ENCODE data around the gene CAMTA1. TPM values are rescaled to one million over a fixed set of nuclear protein-coding genes. Genes with fewer than 3 reads are reported as not detected.
A peak's percentile ranks its signal among the peaks of the same experiment; 100 is the strongest.

CAMTA1 gene
- total RNA-seq, 1 donor from 2014 or later = 268 TPM

DNA sequence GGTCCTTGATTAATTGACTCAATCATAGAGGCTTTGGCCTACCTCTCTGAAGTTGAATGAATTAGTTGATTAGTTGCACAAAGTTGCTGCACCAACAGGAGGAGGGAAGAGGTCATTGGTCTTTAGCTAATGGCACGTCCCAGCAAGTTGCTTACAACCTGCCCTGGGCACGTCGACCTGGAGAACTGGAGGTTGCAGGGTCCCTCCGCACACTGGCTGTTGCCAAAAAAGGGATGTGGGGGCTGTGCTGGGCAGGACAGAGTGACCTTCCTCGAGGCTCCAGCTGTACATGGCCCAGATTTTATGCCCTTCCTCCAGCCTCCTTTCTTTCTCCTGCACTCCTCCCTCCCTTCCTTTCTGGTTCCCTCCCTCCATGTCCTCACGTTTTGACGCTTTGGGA, 755.6 kb downstream of the CAMTA1 start:
- H3K36me3 ChIP-seq = no peaks in the 10 kb centered on the region
- no peaks in the 10 kb centered on the region for H3K9me3 ChIP-seq (ENCODE audit: low read depth)
- H3K79me2 ChIP-seq (ENCODE audit: low read depth) = no peaks in the 10 kb centered on the region
- no peaks in the 10 kb centered on the region for H3K36me3 Mint-ChIP-seq
- TF ChIP-seq EZH2phosphoT487 (IDR thresholded peaks at IDR 0.05) (no peak), EZH2 (IDR thresholded peaks at IDR 0.05) (no peak)
- TF ChIP-seq, protein P1, sequence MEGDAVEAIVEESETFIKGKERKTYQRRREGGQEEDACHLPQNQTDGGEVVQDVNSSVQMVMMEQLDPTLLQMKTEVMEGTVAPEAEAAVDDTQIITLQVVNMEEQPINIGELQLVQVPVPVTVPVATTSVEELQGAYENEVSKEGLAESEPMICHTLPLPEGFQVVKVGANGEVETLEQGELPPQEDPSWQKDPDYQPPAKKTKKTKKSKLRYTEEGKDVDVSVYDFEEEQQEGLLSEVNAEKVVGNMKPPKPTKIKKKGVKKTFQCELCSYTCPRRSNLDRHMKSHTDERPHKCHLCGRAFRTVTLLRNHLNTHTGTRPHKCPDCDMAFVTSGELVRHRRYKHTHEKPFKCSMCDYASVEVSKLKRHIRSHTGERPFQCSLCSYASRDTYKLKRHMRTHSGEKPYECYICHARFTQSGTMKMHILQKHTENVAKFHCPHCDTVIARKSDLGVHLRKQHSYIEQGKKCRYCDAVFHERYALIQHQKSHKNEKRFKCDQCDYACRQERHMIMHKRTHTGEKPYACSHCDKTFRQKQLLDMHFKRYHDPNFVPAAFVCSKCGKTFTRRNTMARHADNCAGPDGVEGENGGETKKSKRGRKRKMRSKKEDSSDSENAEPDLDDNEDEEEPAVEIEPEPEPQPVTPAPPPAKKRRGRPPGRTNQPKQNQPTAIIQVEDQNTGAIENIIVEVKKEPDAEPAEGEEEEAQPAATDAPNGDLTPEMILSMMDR (IDR thresholded peaks at IDR 0.05) = no peak
- H3K4me3 Mint-ChIP-seq = no peak overlapping the region
- H3K27me3 ChIP-seq = peaks cover 12% of the 10 kb centered on the region
- no peaks in the 10 kb centered on the region for H4K20me1 ChIP-seq (ENCODE audit: low read depth)
- H3K27ac ChIP-seq = no peak overlapping the region
- no peak overlapping the region for H3K4me3 ChIP-seq
- H2AFZ ChIP-seq (replicated peaks) = no peak overlapping the region
- peaks cover 7% of the 10 kb centered on the region for H3K27me3 Mint-ChIP-seq (ENCODE audit: insufficient read depth, low read depth)
- peaks cover 38% of the 10 kb centered on the region for H3K4me1 Mint-ChIP-seq
- no peak overlapping the region for H3K4me2 ChIP-seq
- no peaks in the 10 kb centered on the region for H3F3A ChIP-seq (ENCODE audit: low read depth)
- no peak overlapping the region for H3K9ac ChIP-seq
- H3K4me1 ChIP-seq = peaks cover 23% of the 10 kb centered on the region
- H3K9me3 Mint-ChIP-seq = peaks cover 4% of the 10 kb centered on the region
- DNase-seq (ENCODE audit: low spot score) = no peak
- no peak overlapping the region for H3K27ac Mint-ChIP-seq

DNA sequence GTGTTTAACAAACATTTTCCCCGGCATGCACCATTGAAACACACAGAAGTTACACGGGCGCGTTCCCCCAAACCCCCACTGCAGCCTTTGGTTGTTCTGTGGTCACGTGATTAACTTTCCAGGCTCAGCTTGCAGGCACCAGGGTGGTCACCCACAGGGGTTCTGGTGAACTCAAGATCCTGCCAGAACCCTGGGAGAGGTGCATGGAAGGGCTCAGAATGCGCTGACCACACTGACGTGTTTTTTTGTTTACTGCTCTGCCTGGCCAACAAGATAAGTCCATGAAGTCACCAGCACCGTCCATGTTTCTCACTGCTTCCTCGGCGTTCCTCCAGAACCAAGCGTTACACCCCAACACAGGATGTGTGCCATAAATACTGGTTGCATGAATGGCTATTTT, 756.4 kb downstream of the CAMTA1 start:
- Mint-ChIP-seq H3K4me3 (no peak overlapping the region), H3K27ac (no peak overlapping the region), H3K27me3 (ENCODE audit: insufficient read depth, low read depth) (peaks cover 6% of the 10 kb centered on the region), H3K36me3 (no peaks in the 10 kb centered on the region), H3K9me3 (peaks cover 4% of the 10 kb centered on the region), H3K4me1 (peaks cover 30% of the 10 kb centered on the region)
- no peak for TF ChIP-seq EZH2 (IDR thresholded peaks at IDR 0.05)
- TF ChIP-seq, protein P1 (IDR thresholded peaks at IDR 0.05) = no peak
- no peak for TF ChIP-seq EZH2phosphoT487 (IDR thresholded peaks at IDR 0.05)
- H3K27me3 ChIP-seq = peaks cover 7% of the 10 kb centered on the region
- no peaks in the 10 kb centered on the region for H3K79me2 ChIP-seq (ENCODE audit: low read depth)
- no peaks in the 10 kb centered on the region for H3F3A ChIP-seq (ENCODE audit: low read depth)
- DNase-seq (ENCODE audit: low spot score) = no peak
- H3K9me3 ChIP-seq (ENCODE audit: low read depth) = no peaks in the 10 kb centered on the region
- no peak overlapping the region for H2AFZ ChIP-seq (replicated peaks)
- peaks cover 15% of the 10 kb centered on the region for H3K4me1 ChIP-seq
- H4K20me1 ChIP-seq (ENCODE audit: low read depth) = no peaks in the 10 kb centered on the region
- H3K27ac ChIP-seq = no peak overlapping the region
- H3K36me3 ChIP-seq = no peaks in the 10 kb centered on the region
- no peak overlapping the region for H3K9ac ChIP-seq
- H3K4me2 ChIP-seq = no peak overlapping the region
- no peak overlapping the region for H3K4me3 ChIP-seq

DNA sequence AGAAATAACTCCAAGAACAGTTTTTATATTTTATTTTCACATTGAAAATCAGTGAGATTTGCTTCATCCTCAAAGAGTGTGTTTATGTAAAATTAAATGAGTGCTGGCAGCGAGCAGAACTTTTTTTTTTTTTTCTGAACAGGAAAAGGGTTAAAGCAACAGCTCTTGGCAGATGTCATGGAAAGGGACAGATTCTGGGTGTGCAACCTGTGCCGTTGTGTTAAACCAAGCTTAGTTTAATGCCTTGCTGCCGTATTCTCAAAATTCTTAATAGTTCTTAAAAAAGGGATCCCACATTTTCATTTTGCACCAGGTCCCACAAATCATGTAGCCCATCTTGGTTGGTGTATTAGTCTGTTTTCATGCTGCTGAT, 758.5 kb downstream of the CAMTA1 start:
- Histone ChIP-seq H3K4me3 (no peak overlapping the region), H4K20me1 (ENCODE audit: low read depth) (no peaks in the 10 kb centered on the region), H3K79me2 (ENCODE audit: low read depth) (no peaks in the 10 kb centered on the region), H3K27me3 (no peaks in the 10 kb centered on the region), H3K9me3 (ENCODE audit: low read depth) (no peaks in the 10 kb centered on the region), H3K27ac (no peak overlapping the region), H3K9ac (no peak overlapping the region), H3F3A (ENCODE audit: low read depth) (no peaks in the 10 kb centered on the region), H3K4me1 (peaks cover 8% of the 10 kb centered on the region), H3K36me3 (no peaks in the 10 kb centered on the region), H2AFZ (replicated peaks) (no peak overlapping the region), H3K4me2 (no peak overlapping the region)
- Mint-ChIP-seq H3K36me3 (no peaks in the 10 kb centered on the region), H3K27me3 (ENCODE audit: insufficient read depth, low read depth) (peaks cover 4% of the 10 kb centered on the region), H3K27ac (no peak overlapping the region), H3K9me3 (peaks cover 4% of the 10 kb centered on the region), H3K4me1 (peaks cover 13% of the 10 kb centered on the region), H3K4me3 (no peak overlapping the region)
- no peak for DNase-seq (ENCODE audit: low spot score)
- TF ChIP-seq EZH2 (IDR thresholded peaks at IDR 0.05) = no peak

DNA sequence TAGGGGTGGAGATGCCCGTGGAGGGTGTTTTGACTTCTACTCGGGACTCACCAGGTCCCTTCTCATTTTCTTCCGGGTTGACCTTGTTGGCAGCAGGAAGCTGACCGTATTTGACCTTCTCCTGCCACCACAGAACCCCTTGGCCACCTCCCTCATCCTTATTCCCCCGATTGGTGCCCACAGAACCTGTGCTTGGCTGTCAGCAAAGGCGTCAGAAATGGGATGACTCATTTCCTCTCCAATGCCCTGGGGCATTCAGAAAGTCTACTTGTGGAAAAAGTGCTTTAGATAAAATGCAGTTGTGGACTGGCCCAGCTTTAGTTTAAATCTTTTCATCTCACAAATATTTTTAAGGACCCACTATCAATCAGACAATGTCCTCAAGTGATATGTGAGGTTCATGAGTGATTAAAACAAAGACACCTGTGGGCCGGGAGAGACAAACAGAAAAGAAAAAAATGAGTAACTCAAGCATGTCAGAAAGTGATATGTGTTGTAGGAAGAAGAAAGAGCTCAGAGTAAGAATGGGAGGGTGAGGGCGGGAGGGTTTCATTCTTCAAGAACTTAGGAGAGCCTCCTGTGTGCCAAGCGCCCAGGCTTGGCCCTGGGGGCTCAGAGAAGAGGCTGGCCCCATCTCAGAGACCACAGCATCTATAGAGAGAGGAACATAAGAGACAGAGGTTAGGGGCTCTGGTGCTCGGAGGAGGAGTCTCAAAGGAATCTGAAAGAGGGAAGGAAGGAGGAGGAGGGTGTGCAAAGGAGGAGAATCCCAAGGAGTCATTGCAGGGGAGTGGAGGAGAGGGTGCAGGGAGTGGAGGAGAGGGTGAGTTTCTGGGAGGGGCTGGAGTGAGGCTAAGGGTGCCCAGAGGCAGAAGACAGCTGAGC, 764.3 kb downstream of the CAMTA1 start:
- no peak for DNase-seq (ENCODE audit: low spot score)
- H2AFZ ChIP-seq (replicated peaks) = no peak overlapping the region
- H3F3A ChIP-seq (ENCODE audit: low read depth) = no peaks in the 10 kb centered on the region
- no peak overlapping the region for H3K9ac ChIP-seq
- Mint-ChIP-seq H3K4me3 (no peak overlapping the region), H3K27ac (peak overlapping the region; percentile 50), H3K27me3 (ENCODE audit: insufficient read depth, low read depth) (peaks cover 5% of the 10 kb centered on the region), H3K36me3 (no peaks in the 10 kb centered on the region), H3K4me1 (peaks cover 20% of the 10 kb centered on the region), H3K9me3 (peaks cover 1% of the 10 kb centered on the region)
- H3K4me1 ChIP-seq = no peaks in the 10 kb centered on the region
- H3K4me3 ChIP-seq = no peak overlapping the region
- H3K9me3 ChIP-seq (ENCODE audit: low read depth) = no peaks in the 10 kb centered on the region
- no peaks in the 10 kb centered on the region for H4K20me1 ChIP-seq (ENCODE audit: low read depth)
- H3K36me3 ChIP-seq = no peaks in the 10 kb centered on the region
- H3K27ac ChIP-seq = no peak overlapping the region
- H3K4me2 ChIP-seq = no peak overlapping the region
- TF ChIP-seq EZH2phosphoT487 (IDR thresholded peaks at IDR 0.05) = no peak
- TF ChIP-seq, protein P1 (IDR thresholded peaks at IDR 0.05) = no peak
- no peak for TF ChIP-seq EZH2 (IDR thresholded peaks at IDR 0.05)
- H3K79me2 ChIP-seq (ENCODE audit: low read depth) = no peaks in the 10 kb centered on the region
- no peaks in the 10 kb centered on the region for H3K27me3 ChIP-seq

All from neural progenitor cell (in vitro differentiated cells).